Endodermal cell (in vitro differentiated cells): ENCODE data around the gene TRPM3. TPM values are rescaled to one million over a fixed set of nuclear protein-coding genes. Genes with fewer than 3 reads are reported as not detected.

Experiments
- DNase-seq: peaks from one replicate; pipeline ENCODE4 v3.0.0-alpha.2; 2017
- H3K27ac ChIP-seq: 2 replicates; pipeline ENCODE4 v1.5.1; 2013; ENCODE audit warnings: mild to moderate bottlenecking, low read depth, low read length, moderate library complexity
- H3K27me3 ChIP-seq: 2 replicates; pipeline ENCODE4 v1.6.1; 2013; ENCODE audit warnings: mild to moderate bottlenecking, low read length, moderate library complexity; ENCODE audit not compliant: insufficient read depth, control insufficient read depth, poor library complexity, severe bottlenecking
- H3K36me3 ChIP-seq: 2 replicates; pipeline ENCODE4 v1.7.0; 2013; ENCODE audit warnings: mild to moderate bottlenecking, low read length, moderate library complexity; ENCODE audit not compliant: control insufficient read depth, insufficient read depth
- H3K4me1 ChIP-seq: one replicate; pipeline ENCODE4 v1.7.0; 2013; ENCODE audit warnings: low read length; ENCODE audit not compliant: control insufficient read depth, insufficient read depth
- H3K4me3 ChIP-seq: 2 replicates; pipeline ENCODE4 v1.5.1; 2013; ENCODE audit warnings: mild to moderate bottlenecking, low read length, moderate library complexity
- H3K9ac ChIP-seq: 2 replicates; pipeline ENCODE4 v1.6.1; 2013; ENCODE audit warnings: mild to moderate bottlenecking, low read length, moderate library complexity; ENCODE audit not compliant: poor library complexity, severe bottlenecking; ENCODE audit errors: extremely low read depth
- H3K9me3 ChIP-seq: 2 replicates; pipeline ENCODE4 v1.6.1; 2013; ENCODE audit warnings: mild to moderate bottlenecking, low read length, moderate library complexity; ENCODE audit not compliant: control insufficient read depth
- H3K27ac Mint-ChIP-seq: 2 replicates; pipeline ENCODE4 v1.8.0; 2020; ENCODE audit warnings: mixed read lengths
- H3K27me3 Mint-ChIP-seq: 2 replicates; pipeline ENCODE4 v1.8.0; 2021; ENCODE audit warnings: mild to moderate bottlenecking, mixed read lengths; ENCODE audit not compliant: insufficient read depth
- H3K36me3 Mint-ChIP-seq: 2 replicates; pipeline ENCODE4 v1.8.0; 2020; ENCODE audit warnings: low read depth, mixed read lengths
- H3K4me1 Mint-ChIP-seq: 2 replicates; pipeline ENCODE4 v1.8.0; 2020; ENCODE audit warnings: mixed read lengths
- H3K4me3 Mint-ChIP-seq: 2 replicates; pipeline ENCODE4 v1.8.0; 2020; ENCODE audit warnings: mild to moderate bottlenecking, moderate library complexity, mixed read lengths
- H3K9me3 Mint-ChIP-seq: 2 replicates; pipeline ENCODE4 v1.8.0; 2020; ENCODE audit warnings: mild to moderate bottlenecking, mixed read lengths
- CTCF ChIP-seq: fragments of 200-600 bp; sonication (generic); conservative IDR thresholded peaks from 2 replicates; pipeline ENCODE4 v1.5.0; 2021; ENCODE audit warnings: antibody characterized with exemption, mild to moderate bottlenecking
- WGBS, 2 experiments: methylation state at CpG; one replicate each; pipeline versions ENCODE4 v1.1.5 to v1.1.7; 2013; ENCODE audit warnings: missing lambda C conversion rate in 2 of 2, mixed read lengths in 1 of 2; ENCODE audit not compliant: insufficient coverage in 1 of 2, insufficient read length in 1 of 2; 5-methylcytosine and 5-hydroxymethylcytosine counted together
- total RNA-seq, 2 donors: library from RNA; stranded (reverse); fragmentation: NEBNext Ultra II Directional in 1 of 2; extraction: Animal tissue kit (Norgen Biotek cat#: 25700) in 1 of 2; gene quantifications; 2 replicates in 1 of 2; 3 replicates in 1 of 2; pipeline ENCODE4 v1.2.1, GENCODE V29; 2021

The TRPM3 gene
- total RNA-seq, 2 donors from 2014 or later: 1.8 to 2.5 TPM

GRCh38 chr9:70954596-70955143 lies 166.8 kb downstream of the TRPM3 start:
- H3K36me3 Mint-ChIP-seq: no peaks in the 10 kb centered on the region
- H3K27ac ChIP-seq: no peak overlapping the region
- H3K4me3 Mint-ChIP-seq: peak overlapping the region; percentile 17
- peak overlapping the region; percentile 92 for H3K27ac Mint-ChIP-seq
- H3K4me1 ChIP-seq: peaks cover 20% of the 10 kb centered on the region
- peak overlapping the region; percentile 62 for H3K9ac ChIP-seq
- H3K27me3 Mint-ChIP-seq: no peaks in the 10 kb centered on the region
- no peak for TF ChIP-seq CTCF
- peak; percentile 53 for DNase-seq
- H3K27me3 ChIP-seq: no peaks in the 10 kb centered on the region
- 69 to 70% methylated on average over 5 to 8 of the region's 8 CpGs for WGBS, 2 experiments
- no peaks in the 10 kb centered on the region for H3K9me3 ChIP-seq
- no peaks in the 10 kb centered on the region for H3K36me3 ChIP-seq
- peaks cover 43% of the 10 kb centered on the region for H3K4me1 Mint-ChIP-seq
- H3K9me3 Mint-ChIP-seq: no peaks in the 10 kb centered on the region
- peak overlapping the region; percentile 31 for H3K4me3 ChIP-seq

- Mint-ChIP-seq H3K4me1 (peaks cover 38% of the 10 kb centered on the region), H3K36me3 (no peaks in the 10 kb centered on the region)
Measured at GRCh38 chr9:70954126-70954525, 167.3 kb downstream of the TRPM3 start.

More at GRCh38 chr9:70954126-70954525, 167.3 kb downstream of the TRPM3 start:
- H3K9me3 Mint-ChIP-seq: no peaks in the 10 kb centered on the region
- peak overlapping the region; percentile 44 for H3K4me3 ChIP-seq
- peaks cover 16% of the 10 kb centered on the region for H3K4me1 ChIP-seq
- 13% methylated on average over 1 of the region's 1 CpG; no CpG with 5 or more reads in 1 of the 2 experiments for WGBS, 2 experiments
- peak overlapping the region; percentile 52 for H3K27ac ChIP-seq
- no peaks in the 10 kb centered on the region for H3K9me3 ChIP-seq
- peak; percentile 80 for DNase-seq
- no peaks in the 10 kb centered on the region for H3K36me3 ChIP-seq
- H3K27ac Mint-ChIP-seq: peak overlapping the region; percentile 92
- no peak for TF ChIP-seq CTCF
- H3K27me3 Mint-ChIP-seq: no peaks in the 10 kb centered on the region
- peak overlapping the region; percentile 17 for H3K4me3 Mint-ChIP-seq
- H3K9ac ChIP-seq: peak overlapping the region; percentile 62
- no peaks in the 10 kb centered on the region for H3K27me3 ChIP-seq
